HG03460 (cell line): Measurements from ENCODE around the gene ANKUB1.

Experiments
- ATAC-seq: cut with Tn5 transposase; IDR thresholded peaks from one replicate; pipeline ENCODE4 v1.9.1; 2021; ENCODE audit not compliant: unreplicated experiment

The ANKUB1 gene

GRCh38 chr3:149713730-149714654 is 78.4 kb downstream of the ANKUB1 start:
- ATAC-seq = no peak
